ES-I3 (cell line): ENCODE results near the gene SMARCAL1.

Source experiments
- H3K36me3 ChIP-seq: 2 replicates; pipeline ENCODE4 v1.6.1; 2013; ENCODE audit warnings: mild to moderate bottlenecking, low read length, control low read depth, moderate library complexity; ENCODE audit not compliant: insufficient read depth
- H3K4me1 ChIP-seq: 2 replicates; pipeline ENCODE4 v1.6.1; 2013; ENCODE audit warnings: mild to moderate bottlenecking, control low read depth, low read length; ENCODE audit not compliant: insufficient read depth
- H3K9ac ChIP-seq: 2 replicates; pipeline ENCODE4 v1.6.1; 2013; ENCODE audit warnings: low read depth, mild to moderate bottlenecking, low read length, moderate library complexity
- H3K9me3 ChIP-seq: 2 replicates; pipeline ENCODE4 v1.6.1; 2013; ENCODE audit warnings: mild to moderate bottlenecking, low read length, moderate library complexity; ENCODE audit not compliant: control insufficient read depth, insufficient read depth

SMARCAL1 gene

DNA sequence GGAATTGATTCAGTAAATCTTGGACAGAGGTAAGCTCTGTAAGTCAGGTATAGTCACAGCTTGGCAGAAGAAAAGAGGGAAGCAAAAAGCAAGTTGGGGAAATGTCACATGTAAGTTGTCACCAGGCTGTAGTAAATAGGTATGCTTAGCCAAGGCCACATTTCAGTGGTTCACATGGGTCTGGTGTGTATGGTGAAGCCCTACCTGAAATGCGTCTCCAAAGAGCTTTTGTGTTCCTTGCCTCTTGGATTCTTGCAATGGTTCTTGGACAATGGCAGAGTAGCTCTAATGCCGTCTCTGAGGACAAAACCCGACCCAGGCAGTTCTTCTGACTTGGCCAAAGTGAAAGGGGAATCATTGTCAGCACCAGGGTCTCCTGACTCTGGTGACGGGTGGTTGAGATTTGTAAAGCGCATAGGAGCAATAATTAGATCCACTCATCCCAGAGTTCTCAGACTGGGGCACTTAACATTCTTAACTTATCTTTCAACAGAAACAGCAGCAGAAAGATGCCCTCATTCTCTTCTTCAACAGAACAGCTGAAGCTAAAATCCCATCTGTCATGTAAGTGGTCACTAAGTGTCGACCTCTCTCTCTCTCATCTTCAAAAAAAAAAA lies 51.9 kb downstream of the SMARCAL1 start:
- Histone ChIP-seq H3K9ac (no peak overlapping the region), H3K9me3 (no peaks in the 10 kb centered on the region), H3K4me1 (no peaks in the 10 kb centered on the region), H3K36me3 (no peaks in the 10 kb centered on the region; the same call in 1 of the 2 replicates)

- no peaks in the 10 kb centered on the region; the same call in 1 of the 2 replicates for H3K36me3 ChIP-seq
- H3K9me3 ChIP-seq = no peaks in the 10 kb centered on the region
- H3K9ac ChIP-seq = no peak overlapping the region
- H3K4me1 ChIP-seq = no peaks in the 10 kb centered on the region
Measured at GRCh38 chr2:216465579-216466195, 53.4 kb downstream of the SMARCAL1 start.

DNA sequence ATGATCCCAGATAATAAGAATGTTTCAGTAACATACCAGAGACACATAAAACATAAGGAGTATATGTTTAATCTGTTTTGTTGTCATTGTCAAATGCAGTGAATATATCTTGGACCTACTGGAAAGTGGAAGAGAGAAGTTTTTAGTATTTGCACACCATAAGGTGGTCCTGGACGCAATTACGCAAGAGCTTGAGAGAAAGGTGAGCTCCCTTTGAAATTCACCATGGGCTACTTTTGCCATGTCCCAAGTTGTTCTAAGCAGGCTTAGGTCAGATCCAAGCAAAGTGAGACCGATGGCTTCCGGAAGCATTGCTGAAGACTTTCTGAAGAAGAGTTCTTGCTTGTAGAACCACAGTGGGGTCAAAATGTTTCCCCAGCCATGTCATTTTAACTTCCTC lies 55.6 kb downstream of the SMARCAL1 start:
- no peaks in the 10 kb centered on the region for H3K4me1 ChIP-seq
- H3K9ac ChIP-seq = no peak overlapping the region
- H3K36me3 ChIP-seq = no peaks in the 10 kb centered on the region; the same call in none of the 2 replicates
- H3K9me3 ChIP-seq = no peaks in the 10 kb centered on the region

DNA sequence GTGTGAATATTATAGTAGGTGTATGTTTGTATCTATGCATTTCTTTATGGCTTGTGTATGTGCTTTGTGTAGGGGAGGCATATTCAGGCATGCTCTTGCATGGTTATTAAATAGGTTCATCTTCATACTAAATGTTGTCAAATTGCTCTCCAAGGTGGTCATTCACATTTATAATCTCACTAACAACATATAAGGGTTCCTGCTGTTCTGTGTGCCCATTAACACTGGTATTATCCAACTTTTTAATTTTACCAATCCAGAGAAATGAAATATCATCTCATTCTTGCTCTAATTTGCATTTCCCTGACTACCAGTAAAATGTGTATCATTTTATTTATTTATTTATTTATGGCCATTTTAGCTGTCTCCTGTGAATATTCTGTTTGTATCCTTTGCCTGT lies 57.4 kb downstream of the SMARCAL1 start:
- Histone ChIP-seq H3K36me3 (no peaks in the 10 kb centered on the region; the same call in none of the 2 replicates), H3K4me1 (no peaks in the 10 kb centered on the region), H3K9me3 (no peaks in the 10 kb centered on the region), H3K9ac (no peak overlapping the region)

- Histone ChIP-seq H3K36me3 (no peaks in the 10 kb centered on the region; the same call in none of the 2 replicates), H3K9ac (no peak overlapping the region), H3K4me1 (peaks cover 9% of the 10 kb centered on the region)
Measured at GRCh38 chr2:216473187-216473586, 60.9 kb downstream of the SMARCAL1 start.

GRCh38 chr2:216474925-216475670 lies 62.8 kb downstream of the SMARCAL1 start:
- Histone ChIP-seq H3K9ac (no peak overlapping the region), H3K4me1 (peaks cover 18% of the 10 kb centered on the region), H3K36me3 (no peaks in the 10 kb centered on the region; the same call in 1 of the 2 replicates), H3K9me3 (no peaks in the 10 kb centered on the region)

More at GRCh38 chr2:216473187-216473586, 60.9 kb downstream of the SMARCAL1 start:
- no peaks in the 10 kb centered on the region for H3K9me3 ChIP-seq

GRCh38 chr2:216475767-216476166 lies 63.5 kb downstream of the SMARCAL1 start:
- no peak overlapping the region for H3K9ac ChIP-seq
- no peaks in the 10 kb centered on the region for H3K9me3 ChIP-seq
- no peaks in the 10 kb centered on the region; the same call in 1 of the 2 replicates for H3K36me3 ChIP-seq
- H3K4me1 ChIP-seq = peaks cover 18% of the 10 kb centered on the region

DNA sequence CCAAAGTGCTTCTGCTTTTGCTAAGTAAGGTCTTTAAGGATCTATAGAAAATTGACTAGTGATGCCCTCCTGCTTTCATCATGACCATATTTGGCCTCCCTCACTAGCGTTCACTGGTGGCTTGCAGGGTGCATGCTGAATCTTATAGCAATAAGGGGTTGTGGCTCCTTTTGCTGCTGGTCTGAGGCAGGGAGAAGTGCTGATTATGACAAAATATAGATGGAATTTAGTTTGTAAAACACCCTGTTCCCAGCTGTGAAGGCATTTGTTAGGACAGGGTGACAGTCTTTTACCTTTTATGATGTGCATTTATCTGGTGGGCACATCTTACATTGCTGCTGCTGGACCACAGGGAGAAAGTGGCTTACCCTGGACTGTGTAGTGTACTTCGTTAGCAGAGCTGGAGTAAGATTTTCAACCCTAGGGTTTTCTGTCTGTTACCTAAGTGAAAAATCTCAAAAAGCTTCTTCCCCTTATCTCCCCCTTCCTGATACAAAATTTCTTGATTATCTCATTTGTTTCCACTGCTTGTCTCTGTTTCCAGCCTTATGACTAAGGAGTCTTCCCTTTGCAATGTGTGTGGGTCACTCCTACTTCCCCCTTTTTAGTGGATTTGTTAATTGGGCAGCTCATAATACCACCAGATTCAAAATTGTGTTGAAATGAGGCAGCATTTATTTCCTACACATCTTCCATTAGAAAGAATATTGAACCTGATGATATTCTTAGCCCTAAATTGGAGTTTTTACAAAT lies 65.2 kb downstream of the SMARCAL1 start:
- no peak overlapping the region for H3K9ac ChIP-seq
- no peaks in the 10 kb centered on the region for H3K36me3 ChIP-seq

DNA sequence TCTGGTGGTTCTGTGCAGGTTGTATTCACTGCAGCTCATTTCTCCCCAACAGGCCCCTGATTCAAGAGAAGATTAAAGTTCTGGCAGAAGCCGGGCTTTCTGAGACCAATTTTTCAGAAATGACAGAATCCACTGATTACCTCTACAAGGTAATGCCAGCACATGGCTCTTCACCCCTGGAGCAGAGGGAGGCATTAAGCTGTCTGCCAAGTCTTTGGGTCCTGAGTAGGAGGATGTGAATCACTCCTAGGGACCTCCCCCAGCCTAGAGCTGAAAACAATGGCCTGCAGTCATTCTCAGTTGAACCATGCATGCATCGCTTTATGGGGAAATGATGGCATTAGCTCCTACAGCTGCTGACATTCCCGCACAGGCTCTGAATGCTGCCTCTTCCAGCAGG lies 65.9 kb downstream of the SMARCAL1 start:
- Histone ChIP-seq H3K36me3 (no peaks in the 10 kb centered on the region), H3K9ac (no peak overlapping the region), H3K9me3 (no peaks in the 10 kb centered on the region), H3K4me1 (peaks cover 18% of the 10 kb centered on the region)

More for the DNA sequence above, 65.2 kb downstream of the SMARCAL1 start:
- H3K9me3 ChIP-seq = no peaks in the 10 kb centered on the region
- H3K4me1 ChIP-seq = peaks cover 18% of the 10 kb centered on the region

DNA sequence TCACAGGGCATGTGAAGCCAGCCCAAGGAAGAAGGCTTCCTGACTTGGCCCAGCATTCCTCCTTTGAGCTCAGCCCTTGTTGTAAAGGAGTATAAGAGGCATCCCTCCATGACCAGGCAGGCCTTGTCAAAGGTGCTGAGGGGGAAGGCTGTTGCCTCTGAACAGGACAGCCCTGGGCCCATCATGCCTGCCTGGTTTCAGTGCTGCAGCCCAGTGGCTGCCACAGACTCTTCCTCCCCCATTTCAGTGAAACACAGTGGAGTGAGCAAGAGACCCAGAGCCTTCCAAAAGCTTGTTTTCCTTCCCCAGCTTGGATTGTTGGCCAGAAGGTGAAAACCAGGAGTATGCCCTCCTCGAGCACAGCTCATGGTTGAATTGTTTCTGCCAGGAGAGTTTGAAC lies 66.5 kb downstream of the SMARCAL1 start:
- Histone ChIP-seq H3K4me1 (peaks cover 18% of the 10 kb centered on the region), H3K36me3 (no peaks in the 10 kb centered on the region), H3K9me3 (no peaks in the 10 kb centered on the region), H3K9ac (no peak overlapping the region)

DNA sequence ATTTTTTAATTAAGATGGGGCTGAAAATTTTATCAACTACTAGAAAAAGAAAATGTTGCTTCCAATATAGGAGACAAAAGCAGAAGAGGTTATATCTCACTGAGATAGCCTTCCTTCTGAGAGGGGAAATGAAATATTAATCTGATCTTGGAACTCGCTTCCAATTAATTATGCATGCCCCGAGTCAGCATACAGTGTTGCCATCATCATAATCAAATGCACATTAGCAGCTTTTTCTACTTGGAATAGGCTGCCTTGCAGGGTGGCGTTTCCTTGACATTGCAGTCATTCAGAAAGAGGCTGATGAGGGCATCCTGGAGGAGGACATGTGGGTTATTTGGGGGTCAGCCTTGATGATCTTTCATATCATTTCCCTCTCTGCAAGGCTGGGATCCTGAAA lies 67.9 kb downstream of the SMARCAL1 start:
- Histone ChIP-seq H3K36me3 (no peaks in the 10 kb centered on the region), H3K9ac (no peak overlapping the region), H3K4me1 (peaks cover 18% of the 10 kb centered on the region), H3K9me3 (no peaks in the 10 kb centered on the region)

- Histone ChIP-seq H3K9ac (no peak overlapping the region), H3K36me3 (no peaks in the 10 kb centered on the region), H3K9me3 (no peaks in the 10 kb centered on the region), H3K4me1 (peaks cover 14% of the 10 kb centered on the region)
Measured at GRCh38 chr2:216482640-216483039, 70.4 kb downstream of the SMARCAL1 start.

DNA sequence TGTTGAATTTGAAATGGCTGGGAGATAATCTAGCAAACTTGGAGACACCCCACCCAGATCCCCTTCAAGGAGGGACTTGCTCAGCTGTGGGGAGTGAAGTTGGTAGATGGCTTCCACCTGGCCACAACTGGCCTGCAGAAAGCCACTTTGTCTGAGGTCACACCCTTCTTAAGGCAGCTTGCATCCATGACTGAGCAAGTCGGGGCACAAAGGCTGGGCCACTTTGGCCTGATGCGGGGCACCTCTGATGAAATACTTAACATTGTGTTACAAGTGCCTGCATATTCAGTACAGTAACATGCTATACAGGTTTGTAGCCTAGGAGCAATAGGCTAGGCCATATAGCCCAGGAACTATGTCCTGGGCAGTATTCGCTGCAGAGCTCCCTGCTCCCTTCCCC lies 73.0 kb downstream of the SMARCAL1 start:
- H3K9me3 ChIP-seq = no peaks in the 10 kb centered on the region
- no peaks in the 10 kb centered on the region for H3K4me1 ChIP-seq
- no peaks in the 10 kb centered on the region for H3K36me3 ChIP-seq
- H3K9ac ChIP-seq = no peak overlapping the region

DNA sequence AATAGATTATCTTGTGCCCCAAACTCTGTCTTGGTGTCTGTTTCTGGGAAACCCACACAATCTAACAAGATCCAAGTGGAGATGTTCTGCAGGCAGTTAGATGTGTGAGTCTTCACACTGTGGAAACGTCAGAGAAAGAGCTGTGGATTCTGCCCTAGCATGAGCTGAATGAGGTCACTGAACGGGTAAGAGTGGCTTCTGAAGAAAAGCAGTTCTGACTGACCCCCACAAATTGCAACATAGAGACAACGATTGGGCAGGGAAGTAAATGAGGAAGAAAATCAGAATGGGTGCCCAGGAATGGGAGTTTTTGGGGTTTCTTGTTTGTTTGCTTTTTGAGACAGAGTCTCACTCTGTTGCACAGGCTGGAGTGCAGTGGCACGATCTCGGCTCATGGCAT lies 73.5 kb downstream of the SMARCAL1 start:
- no peaks in the 10 kb centered on the region for H3K9me3 ChIP-seq
- no peak overlapping the region for H3K9ac ChIP-seq
- H3K4me1 ChIP-seq = no peaks in the 10 kb centered on the region
- H3K36me3 ChIP-seq = no peaks in the 10 kb centered on the region
